NOMO-1 treated with dmso at 0.1 percent for 144 hours (cell line): ENCODE measurements around the gene PDGFRA.
"Not testable (repeated sequence)": the region's sequence is repeated elsewhere in the genome, so short reads cannot be mapped to it uniquely, and the experiment has no call there.

Experiments used
- DNase-seq: peaks from one replicate; lab custom pipeline; 2025; ENCODE audit not compliant: unreplicated experiment; lab: John Stamatoyannopoulos, UW

Gene PDGFRA

DNA sequence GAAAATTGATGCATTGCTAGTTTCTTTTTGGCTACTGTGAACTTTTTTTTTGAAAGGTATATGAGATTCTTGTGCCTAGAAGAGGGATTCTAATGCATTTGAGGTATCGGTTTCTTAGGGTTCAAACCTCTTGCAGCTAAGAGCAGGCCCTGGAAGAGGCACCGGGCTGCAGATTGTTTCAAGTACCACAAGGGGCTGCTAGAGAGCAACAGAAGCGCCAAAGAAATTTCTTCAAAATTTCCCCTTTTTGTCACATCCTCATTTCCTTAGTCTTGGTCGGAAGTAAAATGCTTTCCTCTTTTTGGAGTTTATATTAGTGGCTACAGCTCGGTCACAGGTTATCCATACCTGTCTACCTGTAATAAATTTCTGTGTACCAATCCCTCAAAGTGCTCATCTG lies 89.8 kb downstream of the PDGFRA start:
- peak; percentile 30 for DNase-seq

DNA sequence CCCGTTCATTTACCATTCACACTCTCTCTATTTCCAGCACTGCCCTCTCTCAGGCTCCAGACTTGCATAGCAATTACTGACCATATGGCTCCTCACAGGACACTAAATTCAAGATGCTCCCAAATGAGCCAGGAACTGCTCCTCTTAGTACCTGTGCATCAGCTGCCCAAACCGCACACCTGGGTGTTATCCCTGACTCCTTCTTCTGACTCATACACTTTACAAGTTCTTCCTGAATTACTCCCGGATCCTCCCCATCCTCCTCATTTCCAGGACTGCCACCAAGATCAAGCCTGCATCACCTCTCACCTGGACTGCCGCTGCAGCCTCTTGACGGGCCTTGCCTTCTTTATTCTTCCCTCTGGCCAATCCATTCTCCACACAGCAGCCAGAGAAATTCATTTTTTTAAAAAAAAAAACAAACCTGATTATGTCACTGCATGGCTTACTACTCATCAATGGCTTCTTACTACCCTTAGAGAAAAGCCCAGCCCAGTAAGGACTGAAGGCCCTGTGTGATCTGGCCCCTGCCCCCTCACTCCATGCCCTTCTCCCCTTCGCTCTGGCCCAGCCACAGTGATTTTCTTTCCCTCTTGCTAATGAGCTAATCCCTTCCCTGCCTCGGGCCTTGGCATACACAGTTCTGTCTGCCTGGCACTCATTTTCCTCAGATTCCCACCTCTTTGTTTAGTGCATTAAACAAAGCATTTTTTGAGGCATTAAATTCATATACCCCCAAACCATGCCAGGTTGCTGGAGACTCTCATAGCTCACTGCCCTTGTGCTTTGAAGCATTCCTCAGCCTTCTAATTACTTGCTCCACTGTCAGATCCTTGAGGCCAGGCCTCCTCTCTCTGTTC lies 92.0 kb downstream of the PDGFRA start:
- no peak for DNase-seq

DNA sequence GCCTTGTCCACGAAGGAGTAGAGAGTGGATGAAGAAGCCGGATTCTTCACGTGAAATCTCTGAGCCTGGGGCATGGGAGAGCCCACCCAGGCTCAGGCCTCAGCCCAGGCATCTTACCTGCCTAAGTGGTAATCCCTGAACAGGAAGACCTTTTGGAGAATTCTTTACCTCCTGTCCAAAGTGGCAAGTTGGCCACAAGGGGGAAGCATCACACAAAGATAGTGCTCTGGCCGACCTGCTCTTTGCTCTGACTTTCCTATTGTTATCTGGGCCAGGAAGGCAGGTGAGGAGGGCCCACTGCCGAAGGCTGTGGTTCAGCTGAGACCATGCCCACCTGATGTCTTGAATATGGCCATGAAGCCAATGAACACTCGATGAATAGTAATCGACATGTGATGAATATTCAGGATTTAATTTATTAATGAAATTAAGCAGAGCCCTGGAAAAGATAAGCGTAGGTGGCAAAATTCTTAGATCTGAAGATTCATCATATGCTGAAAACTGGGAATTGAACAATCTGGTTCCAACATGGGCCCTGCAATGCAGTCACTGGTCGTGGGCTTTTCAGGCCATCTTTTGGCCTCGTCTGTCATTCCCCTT lies 93.8 kb downstream of the PDGFRA start:
- peak; percentile 3 for DNase-seq

DNA sequence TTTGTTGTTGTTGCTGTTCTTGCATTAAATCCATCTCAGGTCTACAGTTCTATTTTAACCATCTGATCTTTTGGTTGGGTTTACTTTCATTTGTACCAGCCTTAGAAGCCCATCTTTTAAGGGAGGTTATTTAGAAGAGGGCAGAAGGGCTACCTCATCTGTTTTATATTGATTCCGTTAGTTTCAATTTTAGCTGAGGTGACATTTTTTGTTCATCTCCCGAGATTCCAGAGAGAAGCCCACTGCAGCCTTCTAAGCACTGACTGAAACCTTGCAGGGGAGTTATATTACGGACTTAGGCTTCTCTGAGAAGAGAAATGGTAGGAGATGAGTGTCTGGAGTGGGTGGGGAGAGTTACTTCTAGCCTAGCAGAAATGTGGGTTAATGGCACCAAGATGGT lies 101.8 kb downstream of the PDGFRA start:
- DNase-seq = no peak

DNA sequence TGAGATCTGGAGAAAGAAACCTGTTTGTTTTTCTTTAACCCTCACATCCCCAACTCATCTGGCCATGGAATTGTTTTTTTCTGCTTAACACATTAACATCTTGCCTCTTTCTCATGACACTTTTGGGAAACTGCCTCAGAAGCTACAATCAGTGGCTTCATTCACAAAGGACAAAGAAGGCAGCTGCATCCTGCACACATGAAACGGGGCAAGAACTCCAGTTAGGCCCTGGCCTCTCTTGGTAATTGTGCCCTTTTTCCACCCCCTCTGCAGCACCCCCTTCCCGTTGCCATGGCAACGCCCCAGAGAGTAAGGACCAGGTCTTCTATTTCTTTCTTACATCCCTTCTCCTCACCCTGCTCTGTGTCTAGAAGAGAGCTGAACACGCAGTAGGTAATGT lies 103.4 kb downstream of the PDGFRA start:
- DNase-seq = no peak

DNA sequence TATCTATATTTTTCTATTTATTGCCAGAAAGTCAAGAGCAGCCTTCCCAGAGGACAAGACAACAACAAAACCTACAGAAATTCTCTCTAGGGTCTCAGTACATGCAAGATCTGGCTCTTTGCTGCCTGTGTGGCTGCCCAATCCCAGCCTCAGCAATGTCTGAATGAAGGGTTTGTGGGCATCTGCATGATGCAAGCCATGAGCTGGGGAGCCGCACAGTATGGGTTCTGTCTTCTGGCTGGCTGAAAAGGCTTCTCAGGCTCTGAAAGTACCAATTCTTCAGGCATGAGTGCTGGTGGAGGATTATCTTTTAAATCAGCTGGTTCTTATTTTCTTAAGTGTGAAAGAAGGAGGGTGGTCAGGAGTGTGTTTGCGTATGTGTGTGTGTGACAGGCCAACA lies 104.6 kb downstream of the PDGFRA start:
- DNase-seq = no peak

DNA sequence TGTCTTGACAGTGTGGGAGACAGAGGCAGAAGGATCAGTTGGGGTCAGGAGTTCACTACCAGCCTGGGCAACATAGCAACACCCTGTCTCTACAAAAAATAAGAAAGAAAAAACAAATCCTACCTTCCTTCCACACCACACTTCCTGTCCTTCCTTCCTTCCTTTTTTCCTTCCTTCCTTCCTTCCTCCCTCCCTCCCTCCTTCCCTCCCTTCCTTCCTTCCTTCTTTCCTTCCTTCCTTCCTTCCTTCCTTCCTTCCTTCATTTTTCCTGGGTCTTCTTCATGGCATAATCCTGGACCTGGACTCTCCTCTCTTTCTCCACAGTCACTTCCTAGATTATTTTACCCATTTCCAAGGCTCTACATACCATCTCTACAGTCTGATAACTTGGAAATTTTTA lies 105.7 kb downstream of the PDGFRA start:
- DNase-seq = not testable (repeated sequence)

DNA sequence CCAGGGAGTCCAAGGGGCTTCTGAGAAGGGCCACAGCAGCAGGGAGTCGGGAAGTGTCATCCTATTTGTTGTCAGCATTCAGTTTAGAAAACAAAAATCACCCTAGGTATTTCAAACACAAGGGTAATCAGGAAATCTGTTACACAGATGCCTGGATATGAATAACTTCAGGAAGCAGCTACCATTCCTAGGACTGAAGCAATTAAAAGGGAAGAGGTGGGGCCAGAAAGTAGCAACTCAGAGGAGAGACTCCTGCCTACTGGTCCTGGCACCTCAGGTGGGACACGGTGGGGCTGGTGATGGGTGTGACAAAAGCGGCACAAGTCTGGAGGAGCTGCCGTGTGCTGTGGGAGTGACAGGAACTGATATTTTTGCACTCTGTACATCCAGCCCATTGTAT lies 107.9 kb downstream of the PDGFRA start:
- no peak for DNase-seq

DNA sequence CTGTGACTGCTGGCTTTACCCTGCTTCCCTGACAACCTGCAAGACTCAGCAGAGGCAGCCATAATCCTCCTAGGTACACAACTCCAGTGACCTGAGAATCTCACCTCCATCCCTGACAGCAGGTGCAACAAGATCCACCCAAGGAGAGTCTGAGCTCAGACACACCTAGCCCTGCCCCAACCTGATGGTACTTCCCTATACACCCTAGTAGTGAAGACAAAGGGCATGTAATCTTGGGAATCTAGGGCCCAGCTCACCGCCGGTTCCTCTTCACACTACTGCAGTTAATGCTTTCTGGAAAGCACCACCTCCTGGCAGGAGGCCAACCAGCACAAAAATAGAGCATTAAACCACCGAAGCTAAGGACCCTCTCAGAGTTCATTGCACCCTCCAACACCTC lies 113.0 kb downstream of the PDGFRA start:
- DNase-seq = not testable (repeated sequence)
